HG02970 (cell line): ENCODE data around the gene LRRC38.
"Not testable (repeated sequence)": the region's sequence is repeated elsewhere in the genome, so short reads cannot be mapped to it uniquely, and the experiment has no call there.

Experiments
- ATAC-seq: cut with Tn5 transposase; IDR thresholded peaks from one replicate; pipeline ENCODE4 v1.9.1; 2021; ENCODE audit warnings: mild to moderate bottlenecking, moderate library complexity, moderate number of reproducible peaks; ENCODE audit not compliant: unreplicated experiment, low FRiP score

The LRRC38 gene

DNA sequence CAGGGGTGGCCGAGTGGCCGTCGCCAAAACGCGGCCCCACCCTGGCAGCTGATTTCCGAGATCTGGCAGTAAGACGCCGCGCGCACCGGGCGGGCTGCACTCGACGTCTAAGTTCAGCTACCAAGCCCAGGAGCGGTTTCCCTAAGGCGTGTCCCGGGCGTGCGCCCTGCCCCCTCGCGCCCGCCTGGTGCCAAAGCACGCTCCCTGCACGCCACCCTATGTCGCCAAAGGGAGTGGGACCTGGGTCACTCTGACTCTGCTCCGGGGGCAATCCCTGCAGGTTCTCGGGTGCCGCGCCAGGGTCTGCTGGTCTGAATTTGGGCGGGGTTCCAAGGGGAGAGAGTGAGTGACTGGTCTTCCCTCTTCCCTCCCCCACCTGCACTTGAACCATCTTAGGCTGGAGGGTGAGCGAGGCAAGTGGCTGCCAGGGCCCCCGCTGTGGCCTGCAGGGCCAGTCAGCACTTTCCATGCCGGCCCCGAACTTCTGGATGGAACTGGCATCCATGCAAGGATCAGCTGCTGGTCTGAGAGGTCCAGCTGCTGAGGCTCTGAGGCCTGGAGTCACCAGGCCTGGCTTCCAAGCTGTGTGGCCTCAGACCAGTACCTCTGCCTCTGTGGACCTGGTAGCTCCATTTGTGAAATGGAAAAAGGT lies at the start of gene LRRC38:
Gene LRRC38, minus strand, starts transcription at position 109 of the 652 bp plus-strand sequence. CDS start 410 bp downstream, outside the sequence.
- no peak for ATAC-seq

DNA sequence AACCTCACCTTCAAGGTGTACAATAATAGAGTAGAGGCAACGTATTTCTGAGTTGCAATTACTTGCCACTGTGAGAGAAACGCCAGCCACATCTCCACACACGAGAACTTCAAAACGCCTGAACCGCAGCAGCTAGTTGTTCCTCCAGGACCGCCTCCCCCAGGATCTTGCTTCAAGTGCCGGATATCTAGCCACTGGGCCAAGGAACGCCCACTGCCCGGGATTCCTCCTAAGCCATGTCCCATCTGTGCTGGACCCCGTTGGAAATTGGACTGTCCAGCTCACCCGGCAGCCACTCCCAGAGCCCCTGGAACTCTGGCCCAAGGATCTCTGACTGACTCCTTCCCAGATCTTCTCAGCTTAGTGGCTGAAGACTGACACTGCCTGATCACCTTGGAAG lies 49.2 kb upstream of the LRRC38 start:
- not testable (repeated sequence) for ATAC-seq

DNA sequence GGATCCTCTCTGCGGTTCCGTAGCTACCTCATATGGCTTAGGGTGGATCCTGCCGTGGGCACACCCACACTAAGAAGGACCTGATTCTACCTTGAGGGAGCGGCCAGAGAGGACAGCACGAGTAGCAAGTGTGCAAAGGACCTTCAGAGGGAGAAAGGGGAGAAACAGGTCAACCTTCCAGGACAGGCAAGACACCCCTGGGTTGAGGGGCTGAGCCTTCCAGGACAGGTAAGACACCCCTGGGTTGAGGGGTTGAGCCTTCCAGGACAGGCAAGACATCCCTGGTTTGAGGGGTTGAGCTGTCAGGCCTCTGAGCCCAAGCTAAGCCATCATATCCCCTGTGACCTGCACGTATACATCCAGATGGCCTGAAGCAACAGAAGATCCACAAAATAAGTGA lies 46.7 kb upstream of the LRRC38 start:
- no peak for ATAC-seq

- no peak for ATAC-seq
Observed at GRCh38 chr1:13556224-13556764, 42.5 kb upstream of the LRRC38 start.

DNA sequence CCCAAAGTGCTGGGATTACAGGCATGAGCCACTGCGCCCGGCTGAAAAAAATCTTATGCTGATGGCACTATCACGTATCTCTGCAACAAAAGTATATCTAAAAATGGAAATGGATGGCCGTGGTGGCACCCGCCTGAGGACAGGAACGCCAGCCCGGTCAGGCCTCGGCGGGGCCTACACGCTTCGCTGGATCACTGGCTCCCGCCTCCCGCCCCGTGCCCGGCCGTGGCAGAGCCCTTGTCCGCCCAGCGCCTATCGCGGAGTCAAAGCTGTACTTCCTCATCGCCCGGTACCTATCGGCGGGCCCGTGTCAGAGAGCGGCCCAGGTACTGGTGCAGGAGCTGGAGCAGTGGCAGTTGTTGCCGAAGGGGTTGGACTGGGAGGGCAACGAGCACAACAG lies 41.0 kb upstream of the LRRC38 start:
- ATAC-seq, result no peak

DNA sequence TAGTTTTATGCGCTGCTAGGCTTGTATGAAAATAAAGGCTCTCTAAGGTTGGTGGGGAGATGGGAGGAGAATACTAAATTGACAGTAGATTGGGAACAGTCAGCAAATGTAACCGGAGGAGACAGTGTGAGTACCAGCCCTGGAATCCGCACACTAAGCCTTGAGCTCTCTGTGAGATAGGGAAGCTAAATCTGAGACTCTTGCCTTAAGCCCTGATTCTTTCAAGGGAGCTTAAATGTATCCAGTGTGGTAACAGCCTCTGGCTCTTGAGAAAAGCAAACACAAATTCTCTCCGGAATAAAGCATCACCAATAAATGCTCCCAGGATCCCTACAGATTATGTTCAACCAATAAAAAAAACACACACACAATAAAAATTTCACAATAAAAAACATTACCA lies 36.9 kb upstream of the LRRC38 start:
- ATAC-seq, result no peak

- ATAC-seq, result no peak
Observed at GRCh38 chr1:13549521-13549920, 35.7 kb upstream of the LRRC38 start.

DNA sequence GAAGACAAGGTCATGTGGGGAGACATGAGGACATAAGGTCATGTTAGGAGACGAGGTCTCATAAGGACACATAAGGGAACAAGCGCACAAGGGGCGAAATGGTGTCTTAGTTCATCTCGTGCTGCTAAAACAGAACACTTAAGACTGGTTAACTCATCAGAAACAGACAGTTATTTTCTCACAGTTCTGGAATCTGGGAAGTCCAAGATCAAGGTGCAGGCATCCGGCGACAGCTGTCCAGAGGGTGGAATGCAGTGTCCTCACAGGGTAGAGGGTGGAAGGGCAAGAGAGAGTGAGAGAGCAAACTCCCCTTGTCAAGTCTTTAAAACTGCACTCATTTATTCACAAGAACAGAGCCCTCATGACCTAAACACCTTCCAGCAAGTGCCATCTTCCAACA lies 35.2 kb upstream of the LRRC38 start:
- no peak for ATAC-seq

GRCh38 chr1:13548281-13548680 lies 34.5 kb upstream of the LRRC38 start:
- ATAC-seq, result no peak

DNA sequence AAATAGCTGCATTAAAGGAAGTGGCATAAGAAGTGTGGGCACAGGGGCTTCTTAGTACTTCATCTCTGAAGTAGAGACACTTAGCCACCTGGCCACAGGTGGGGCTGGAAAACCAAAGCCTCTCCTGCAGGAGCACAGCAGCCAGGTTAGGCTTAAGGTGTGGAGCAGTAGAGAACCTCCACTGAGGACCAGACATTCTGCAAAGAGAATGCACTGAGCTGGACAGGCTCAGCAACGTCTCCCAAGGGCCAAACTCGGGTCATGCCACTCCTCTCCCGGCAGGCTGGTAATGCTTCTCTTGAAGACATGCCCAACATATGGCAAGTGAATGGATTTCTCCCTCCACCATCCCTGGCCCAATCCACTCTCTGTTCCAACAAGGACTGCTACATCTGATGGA lies 33.0 kb upstream of the LRRC38 start:
- no peak for ATAC-seq

DNA sequence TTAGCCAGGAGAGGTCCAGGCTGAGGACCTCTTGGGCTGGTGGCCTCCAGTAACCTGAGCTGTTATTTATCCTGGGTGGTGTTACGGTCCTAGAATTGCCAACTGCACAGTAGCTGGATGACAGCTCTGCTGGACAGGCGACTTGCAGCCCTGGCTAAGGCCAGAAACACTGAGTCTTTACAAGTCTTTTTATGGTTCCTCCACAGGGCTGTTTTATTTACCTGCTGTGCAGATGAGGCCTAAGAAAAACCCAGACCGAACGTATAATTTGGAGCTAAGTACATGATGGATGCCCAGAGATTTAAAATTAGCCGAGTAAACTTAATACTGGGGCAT lies 30.4 kb upstream of the LRRC38 start:
- ATAC-seq, result no peak

DNA sequence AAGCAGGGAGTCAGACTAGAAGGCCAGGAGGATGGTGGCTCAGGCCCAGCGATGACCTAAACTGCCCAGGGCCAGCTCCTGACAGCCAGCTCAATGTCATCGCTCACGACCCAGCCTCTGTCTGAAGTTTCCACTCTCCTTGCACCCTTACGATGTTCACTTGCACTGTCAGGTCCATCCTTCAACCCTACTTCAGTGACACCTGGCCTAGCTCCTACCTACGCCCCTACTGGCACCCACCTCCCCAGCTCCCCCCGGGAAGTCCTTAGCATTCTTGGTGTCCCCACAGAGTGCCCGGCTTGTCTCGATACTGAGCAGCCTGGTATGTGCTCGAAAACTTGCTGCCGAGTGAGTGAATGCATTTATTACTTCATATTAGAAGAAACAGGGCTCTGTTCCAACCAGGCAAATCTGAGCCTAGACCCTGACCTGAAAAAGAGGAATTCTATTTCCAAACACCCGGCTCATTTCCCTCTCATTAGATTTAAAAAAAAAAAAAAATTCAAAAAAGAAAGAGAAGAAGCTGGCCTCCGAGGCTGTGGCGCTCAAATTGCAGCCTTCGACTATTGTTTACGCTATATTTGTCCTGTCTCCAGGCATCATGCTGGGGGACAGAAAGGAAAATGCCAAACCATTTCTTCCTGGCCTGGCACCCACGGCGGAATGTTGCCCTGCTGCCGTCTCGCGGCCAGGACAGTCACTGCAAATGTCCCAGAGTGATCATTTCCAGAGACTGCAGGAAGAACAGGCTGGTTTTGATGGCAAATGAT lies 29.8 kb upstream of the LRRC38 start:
- no peak for ATAC-seq

DNA sequence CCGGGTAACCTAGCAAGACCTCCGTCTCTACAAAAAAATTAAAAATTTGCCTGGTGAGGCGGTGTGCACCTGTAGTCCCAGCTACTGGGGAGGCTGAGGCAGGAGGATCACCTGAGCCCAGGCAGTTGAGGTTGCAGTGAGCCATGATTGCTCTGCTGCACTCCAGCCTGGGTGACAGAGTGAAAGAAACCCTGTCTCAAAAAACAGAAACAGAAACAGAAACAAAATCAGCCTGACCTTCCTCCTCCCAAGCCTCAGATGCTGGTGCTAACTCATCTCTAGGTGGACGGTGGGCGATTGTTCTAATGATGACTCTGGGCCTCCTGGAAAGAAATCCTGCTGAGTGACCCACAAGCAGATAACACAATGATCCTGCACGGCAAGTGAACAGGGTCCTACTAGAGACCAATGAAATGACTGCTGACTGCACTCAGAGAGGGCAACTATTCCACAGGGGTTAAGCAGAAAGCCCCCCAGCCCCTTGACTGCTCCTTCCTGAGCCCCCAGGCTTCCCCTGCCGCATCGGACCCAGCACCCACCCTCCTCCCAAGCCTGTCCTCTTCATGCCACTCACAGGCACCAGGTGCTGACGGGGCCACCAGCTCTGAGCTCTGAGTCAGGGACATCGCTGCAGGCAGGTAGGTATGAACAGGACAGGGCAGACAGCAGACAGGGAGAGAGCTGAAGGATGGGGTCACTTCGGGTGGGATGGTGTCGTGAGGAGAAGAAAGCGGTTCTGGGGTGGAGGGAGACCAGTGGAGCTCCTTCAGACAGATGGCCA lies 27.8 kb upstream of the LRRC38 start:
- ATAC-seq, result no peak

GRCh38 chr1:13540866-13541265 lies 27.1 kb upstream of the LRRC38 start:
- ATAC-seq, result no peak

DNA sequence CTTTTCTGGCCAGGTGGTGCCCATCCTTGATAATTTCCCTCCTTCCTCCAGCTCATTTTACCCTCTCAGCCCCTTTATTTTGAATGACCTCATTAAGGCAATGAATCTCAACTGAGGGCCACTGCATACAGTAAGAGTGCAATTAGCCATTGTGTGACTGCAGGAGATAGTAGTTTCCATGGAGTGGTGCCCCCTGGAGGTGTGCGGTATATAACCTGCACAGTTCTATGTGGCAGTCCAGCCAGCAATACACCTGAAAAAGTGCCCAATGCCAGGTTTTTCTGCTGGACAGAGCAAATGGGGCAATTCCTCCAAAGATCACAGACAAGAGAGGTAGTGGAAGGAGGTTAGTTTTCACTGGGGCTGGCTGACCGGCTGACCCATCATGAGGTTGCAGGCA lies 25.9 kb upstream of the LRRC38 start:
- no peak for ATAC-seq

DNA sequence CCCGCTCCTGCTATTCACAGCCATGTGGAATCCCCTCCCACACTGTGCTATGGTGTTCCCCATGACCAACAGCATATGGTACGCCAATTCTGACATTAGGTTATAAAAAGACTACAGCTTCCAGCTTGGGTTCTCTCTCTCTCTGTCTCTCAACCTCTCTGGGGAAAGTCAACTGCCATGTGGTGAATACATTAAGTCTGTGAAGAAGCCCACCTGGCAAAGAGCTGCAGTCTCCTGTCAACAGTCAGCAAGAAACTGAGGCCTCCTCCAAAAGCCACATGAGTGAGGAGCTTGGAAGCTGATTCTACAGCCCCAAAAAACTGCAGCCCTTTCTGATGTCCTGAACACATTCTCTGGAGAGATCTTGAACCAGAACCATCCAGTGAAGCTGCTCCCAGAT lies 25.0 kb upstream of the LRRC38 start:
- no peak for ATAC-seq

DNA sequence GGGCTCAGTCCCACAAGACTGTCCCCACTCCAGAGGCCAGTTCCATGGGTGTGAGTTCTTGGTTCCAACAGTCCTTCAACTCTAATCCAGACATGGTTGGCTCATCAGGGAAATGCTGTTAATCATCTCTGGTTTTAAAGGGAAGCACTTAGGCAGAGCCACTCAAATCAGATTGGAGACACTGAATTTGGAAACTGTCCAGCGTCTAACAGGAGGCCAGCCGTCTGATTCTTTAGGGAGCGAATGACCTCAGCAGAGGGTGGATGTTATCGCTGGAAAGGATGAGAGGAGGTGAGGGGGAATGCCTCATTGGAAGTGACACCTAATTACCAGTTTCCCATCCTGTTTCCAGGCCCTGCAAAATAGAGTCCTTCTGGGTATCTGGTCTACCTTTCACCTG lies 22.8 kb upstream of the LRRC38 start:
- no peak for ATAC-seq

- ATAC-seq, result no peak
Observed at GRCh38 chr1:13535227-13535626, 21.4 kb upstream of the LRRC38 start.

DNA sequence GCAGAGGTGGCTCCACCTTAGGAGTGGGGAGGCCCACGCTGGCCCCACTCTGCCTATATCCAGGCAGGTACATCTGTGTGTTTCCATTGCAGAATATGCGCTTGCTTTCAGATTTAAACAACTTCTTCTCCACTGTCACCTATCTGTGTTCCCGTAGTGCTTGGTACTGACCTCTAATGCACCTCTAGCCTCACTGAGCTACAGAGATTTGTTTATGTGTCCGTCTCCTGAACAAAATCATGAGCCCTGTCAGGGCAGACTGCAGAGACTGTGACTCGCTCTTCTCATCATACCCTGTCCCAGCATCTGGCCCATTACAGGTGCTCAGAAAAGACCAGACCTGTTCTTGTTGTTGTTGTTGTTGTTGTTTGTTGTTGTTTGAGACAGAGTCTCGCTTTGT lies 14.5 kb upstream of the LRRC38 start:
- no peak for ATAC-seq

GRCh38 chr1:13523780-13524477 lies 10.1 kb upstream of the LRRC38 start:
- no peak for ATAC-seq

- no peak for ATAC-seq
Observed at GRCh38 chr1:13520985-13521384, 7.2 kb upstream of the LRRC38 start.
